ENCODE measurements around the gene METTL2B.
"Not testable (repeated sequence)": the region's sequence is repeated elsewhere in the genome, so short reads cannot be mapped to it uniquely, and the experiment has no call there.

DNA sequence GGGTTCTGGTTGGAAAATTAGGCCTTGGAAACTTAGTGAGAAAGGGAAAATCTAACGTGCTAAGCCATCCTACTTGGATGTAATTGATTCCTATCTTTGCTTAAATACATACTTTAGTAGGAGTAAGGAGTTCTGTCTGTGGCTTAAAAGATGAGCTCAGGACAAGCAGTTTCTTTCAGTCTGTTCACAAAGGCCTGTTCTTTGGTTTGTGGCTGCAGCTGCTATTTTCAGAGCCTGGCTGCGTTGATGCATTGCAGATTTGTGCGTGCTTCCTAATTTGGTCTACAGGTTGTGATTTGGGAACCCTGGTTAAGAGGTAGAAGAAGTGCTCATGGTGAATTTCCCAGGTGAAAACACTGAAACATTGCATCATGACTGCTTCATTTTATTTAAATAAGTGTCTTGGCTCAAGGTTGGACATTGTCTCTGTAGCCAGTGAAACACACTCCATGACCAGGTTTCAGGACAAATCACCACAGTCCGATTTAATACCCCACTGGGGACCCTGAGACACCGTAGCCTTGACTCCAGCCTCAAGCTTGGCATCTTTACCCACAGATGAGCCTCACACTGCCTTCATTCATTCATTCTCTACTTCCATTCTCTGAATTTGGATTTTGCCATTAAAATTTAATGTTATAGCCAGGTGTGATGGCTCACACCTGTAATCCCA, 30.9 kb downstream of the METTL2B start:
- not testable (repeated sequence) for TF ChIP-seq CTCF, POLR2A (IDR thresholded peaks at IDR 0.05)

All from Peyer's patch (tissue), 4 donors.